ENCODE measurements around the gene HSD17B2.
"Not testable (repeated sequence)": the region's sequence is repeated elsewhere in the genome, so short reads cannot be mapped to it uniquely, and the experiment has no call there.

HSD17B2 gene

GRCh38 chr16:82093666-82094300 lies 58.7 kb downstream of the HSD17B2 start:
- TF ChIP-seq CTCF (conservative IDR thresholded peaks at IDR 0.05; ENCODE audit: low read depth, low read length), result no peak
- no peak overlapping the region for H3K4me3 ChIP-seq (ENCODE audit: low read length)
- DNase-seq (ENCODE audit: low read depth), result peak; percentile 17

GRCh38 chr16:82094942-82095540 lies 60.0 kb downstream of the HSD17B2 start:
- no peak for DNase-seq (ENCODE audit: low read depth)
- no peak overlapping the region for H3K4me3 ChIP-seq (ENCODE audit: low read length)
- TF ChIP-seq CTCF (conservative IDR thresholded peaks at IDR 0.05; ENCODE audit: low read depth, low read length), result no peak

- DNase-seq (ENCODE audit: low read depth), result no peak
- H3K4me3 ChIP-seq (ENCODE audit: low read length), result no peak overlapping the region
- TF ChIP-seq CTCF (conservative IDR thresholded peaks at IDR 0.05; ENCODE audit: low read depth, low read length), result no peak
Measured at GRCh38 chr16:82096641-82097040, 61.6 kb downstream of the HSD17B2 start.

GRCh38 chr16:82105107-82105506 lies 70.1 kb downstream of the HSD17B2 start:
- no peak overlapping the region for H3K4me3 ChIP-seq (ENCODE audit: low read length)
- DNase-seq (ENCODE audit: low read depth), result no peak
- no peak for TF ChIP-seq CTCF (conservative IDR thresholded peaks at IDR 0.05; ENCODE audit: low read depth, low read length)

- no peak for TF ChIP-seq CTCF (conservative IDR thresholded peaks at IDR 0.05; ENCODE audit: low read depth, low read length)
- DNase-seq (ENCODE audit: low read depth), result no peak
- H3K4me3 ChIP-seq (ENCODE audit: low read length), result no peak overlapping the region
Measured at GRCh38 chr16:82108100-82108499, 73.0 kb downstream of the HSD17B2 start.

GRCh38 chr16:82108774-82109173 lies 73.7 kb downstream of the HSD17B2 start:
- DNase-seq (ENCODE audit: low read depth), result no peak
- TF ChIP-seq CTCF (conservative IDR thresholded peaks at IDR 0.05; ENCODE audit: low read depth, low read length), result no peak
- H3K4me3 ChIP-seq (ENCODE audit: low read length), result no peak overlapping the region

- H3K4me3 ChIP-seq (ENCODE audit: low read length); DNase-seq (ENCODE audit: low read depth): not testable (repeated sequence)
Measured at GRCh38 chr16:82109266-82109665, 74.2 kb downstream of the HSD17B2 start.

Data from retinal pigment epithelial cell (primary cell).